Embryonic facial prominence (tissue), 1 donor: ENCODE measurements around the gene MYCN.
"Not testable (repeated sequence)": the region's sequence is repeated elsewhere in the genome, so short reads cannot be mapped to it uniquely, and the experiment has no call there.

Experiments
- DNase-seq: peaks from one replicate; pipeline ENCODE4 v3.0.0-alpha.2; 2016; ENCODE audit errors: extremely low spot score

Gene MYCN

DNA sequence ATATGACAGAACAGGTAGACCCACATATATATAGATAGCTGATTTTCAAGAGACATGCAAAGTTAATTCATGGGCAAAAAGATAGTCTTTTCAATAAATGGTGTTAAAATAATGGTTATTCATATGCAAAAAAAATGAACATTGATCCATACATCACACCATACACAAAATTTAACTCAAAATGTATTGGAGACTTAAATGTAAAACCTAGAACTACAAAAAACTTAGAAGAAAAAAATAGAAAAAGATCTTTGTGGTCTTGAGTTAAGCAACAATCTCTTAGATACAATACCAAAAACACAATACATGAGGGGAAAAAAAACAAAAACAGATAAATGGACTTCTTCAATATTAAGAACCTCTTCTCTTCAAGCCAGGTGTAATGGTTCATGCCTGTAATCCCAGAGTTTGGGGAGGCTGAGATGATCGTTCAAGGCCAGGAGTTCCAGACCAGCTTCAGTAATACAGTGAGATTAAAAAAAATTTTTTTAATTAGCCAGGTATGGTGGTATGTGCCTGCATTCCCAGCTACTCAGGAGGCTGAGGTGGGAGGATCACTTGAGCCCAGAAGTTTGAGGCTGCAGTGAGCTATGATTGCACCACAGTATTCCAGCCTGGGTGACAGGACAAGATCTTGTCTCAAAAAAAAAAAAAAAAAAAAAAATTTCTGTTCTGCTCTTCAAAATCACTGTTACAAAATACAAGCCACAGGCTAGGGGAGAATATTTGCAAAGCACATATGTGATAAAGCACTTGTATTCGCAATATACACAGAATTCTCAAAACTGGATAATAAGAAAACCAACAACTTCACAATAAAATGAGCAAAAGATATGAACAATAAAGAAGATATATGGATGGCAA lies 32.7 kb upstream of the MYCN start:
- no peak for DNase-seq

DNA sequence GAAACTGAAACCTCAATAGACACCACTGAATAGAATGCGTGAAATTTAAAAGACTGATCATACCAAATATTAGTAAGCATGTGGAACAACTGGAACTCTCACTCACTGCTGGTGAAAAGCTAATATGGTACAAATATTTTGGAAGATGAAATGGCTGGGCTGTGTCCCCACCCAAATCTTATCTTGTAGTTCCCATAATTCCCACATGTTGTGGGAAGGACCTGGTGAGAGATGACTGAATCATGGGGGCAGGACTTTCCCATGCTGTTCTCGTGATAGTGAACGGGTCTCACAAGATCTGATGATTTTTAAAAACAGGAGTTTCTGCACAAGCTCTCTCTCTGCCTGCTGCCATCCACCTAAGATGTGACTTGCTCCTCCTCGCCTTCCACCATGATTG lies 32.0 kb upstream of the MYCN start:
- DNase-seq: no peak

GRCh38 chr2:15909157-15909556 lies 31.2 kb upstream of the MYCN start:
- DNase-seq: no peak

DNA sequence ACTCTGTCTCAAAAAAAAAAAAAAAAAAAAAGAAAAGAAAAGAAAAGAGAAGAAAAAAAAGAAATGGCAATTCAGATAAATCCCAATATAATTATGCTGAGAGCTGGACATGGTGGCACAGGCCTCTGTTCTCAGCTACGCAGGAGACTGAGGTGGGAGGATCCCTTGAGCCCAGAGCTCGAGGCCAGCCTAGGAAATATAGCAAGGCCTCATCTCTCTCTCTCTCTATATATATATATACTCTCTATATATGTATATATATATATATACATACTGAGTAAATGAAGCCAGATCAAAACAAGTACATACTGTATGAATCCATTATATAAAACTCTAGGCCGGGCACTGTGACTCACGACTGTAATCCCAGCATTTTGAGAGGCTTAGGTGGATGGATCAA lies 30.6 kb upstream of the MYCN start:
- no peak for DNase-seq

- DNase-seq: not testable (repeated sequence)
Observed at GRCh38 chr2:15911270-15911669, 29.1 kb upstream of the MYCN start.

GRCh38 chr2:15911686-15912085 lies 28.7 kb upstream of the MYCN start:
- DNase-seq: no peak

DNA sequence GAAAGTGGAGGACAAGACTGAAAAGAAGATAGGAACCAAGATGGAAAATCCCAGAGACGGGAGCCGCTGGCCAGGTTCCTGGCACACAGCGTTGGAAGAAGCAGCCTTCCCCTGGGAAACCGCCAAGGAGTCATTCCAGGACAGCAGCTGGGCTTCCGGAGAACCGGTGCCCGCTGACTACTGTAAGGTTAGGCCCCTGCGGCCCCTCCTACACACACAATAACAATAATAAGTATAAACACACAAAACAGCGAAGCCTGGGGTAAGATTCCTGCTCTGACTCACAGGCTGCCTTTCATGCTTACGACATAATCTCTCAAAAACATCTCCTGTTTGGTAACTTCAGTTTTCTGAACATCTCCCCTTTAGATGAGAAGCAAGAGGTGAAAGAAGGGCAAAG lies 28.1 kb upstream of the MYCN start:
- DNase-seq: no peak

DNA sequence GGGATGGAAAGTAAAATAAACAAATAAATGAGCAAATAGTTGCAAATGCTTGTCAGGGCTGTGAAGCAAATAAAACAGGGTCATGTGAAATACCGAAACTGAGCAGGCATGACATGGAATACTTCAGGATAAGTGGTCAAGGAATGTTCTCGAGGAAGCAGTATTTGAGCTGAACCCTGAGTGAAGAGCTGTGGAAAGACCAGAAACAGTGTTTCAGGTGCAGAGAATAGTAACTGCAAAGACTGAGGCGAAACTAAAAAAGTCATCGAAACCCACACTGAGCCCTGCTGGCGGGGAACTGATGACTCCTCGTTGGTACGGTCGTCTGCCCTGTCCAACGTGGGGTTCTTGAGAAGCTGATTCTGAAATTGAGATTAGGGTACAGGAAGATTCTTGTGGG lies 27.2 kb upstream of the MYCN start:
- DNase-seq: no peak

GRCh38 chr2:15914596-15915385 lies 25.6 kb upstream of the MYCN start:
- DNase-seq: no peak

- not testable (repeated sequence) for DNase-seq
Observed at GRCh38 chr2:15915546-15915945, 24.8 kb upstream of the MYCN start.

- DNase-seq: no peak
Observed at GRCh38 chr2:15916336-15916735, 24.0 kb upstream of the MYCN start.

DNA sequence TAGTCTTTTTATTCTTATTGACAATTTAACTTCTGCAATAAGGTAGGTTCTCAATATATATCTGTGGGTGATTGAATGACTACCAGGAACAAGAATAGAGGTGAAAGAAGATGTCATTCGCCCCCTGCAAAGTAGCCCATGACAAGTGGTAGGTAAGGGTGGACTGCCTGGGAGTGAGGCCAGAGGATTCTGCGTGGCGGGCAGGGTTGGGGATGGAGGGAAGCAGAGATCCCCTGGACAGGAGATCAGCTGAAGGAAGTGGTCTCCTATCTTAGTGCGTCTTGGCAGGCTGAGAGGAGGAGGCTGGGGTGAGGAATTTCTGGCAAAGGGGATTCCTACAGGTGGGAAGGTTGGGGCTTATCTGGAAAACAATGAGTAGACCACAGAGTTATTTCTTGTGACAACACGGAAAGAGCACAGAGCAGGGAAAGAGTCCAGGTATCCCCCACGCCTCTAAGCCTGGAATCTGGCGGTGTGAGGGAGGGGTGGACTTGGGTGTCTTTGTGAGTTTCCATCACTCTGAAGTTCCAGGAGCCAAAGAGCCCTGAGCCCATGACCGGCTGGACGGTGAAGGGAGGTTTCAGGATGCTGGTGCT lies 21.5 kb upstream of the MYCN start:
- DNase-seq: no peak

GRCh38 chr2:15919716-15920434 lies 20.5 kb upstream of the MYCN start:
- no peak for DNase-seq

- no peak for DNase-seq
Observed at GRCh38 chr2:15920696-15921095, 19.7 kb upstream of the MYCN start.

DNA sequence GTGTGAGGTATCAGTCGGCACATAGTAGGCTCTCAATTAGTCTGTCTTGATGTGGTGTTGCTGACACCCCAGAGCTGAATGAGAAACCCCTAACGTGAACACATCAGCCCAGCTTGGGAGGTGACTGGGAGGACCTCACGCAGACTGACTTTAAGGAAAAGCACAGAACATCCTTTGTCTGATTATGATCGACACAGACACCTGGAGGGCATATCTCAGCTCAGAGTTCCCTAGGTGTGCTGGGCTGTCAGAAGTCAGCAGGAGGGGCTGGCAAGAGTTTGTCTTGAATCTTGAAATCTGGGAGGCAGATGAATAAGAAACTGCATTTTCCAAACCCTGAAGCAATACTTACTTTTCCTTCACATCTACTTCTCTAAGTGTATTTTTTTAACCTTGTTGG lies 16.8 kb upstream of the MYCN start:
- DNase-seq: no peak

- no peak for DNase-seq
Observed at GRCh38 chr2:15925819-15926218, 14.5 kb upstream of the MYCN start.

DNA sequence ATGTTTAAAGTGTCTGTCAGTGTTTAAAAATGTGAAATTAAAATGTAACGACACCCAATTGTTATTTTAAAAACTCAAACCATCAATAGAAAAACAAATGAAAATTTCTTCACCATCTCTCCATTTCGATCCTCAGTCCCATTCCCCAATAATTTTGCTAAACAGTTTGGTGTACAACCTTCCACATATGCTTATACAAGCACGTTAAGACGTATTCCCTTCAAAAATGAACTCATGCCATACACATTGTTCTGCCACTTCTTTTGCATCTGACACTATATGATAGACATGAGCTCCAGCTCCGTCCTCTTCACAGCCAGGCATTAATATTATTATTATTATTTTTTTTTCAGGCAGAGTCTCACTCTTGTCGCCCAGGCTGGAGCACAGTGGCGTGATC lies 14.1 kb upstream of the MYCN start:
- no peak for DNase-seq

DNA sequence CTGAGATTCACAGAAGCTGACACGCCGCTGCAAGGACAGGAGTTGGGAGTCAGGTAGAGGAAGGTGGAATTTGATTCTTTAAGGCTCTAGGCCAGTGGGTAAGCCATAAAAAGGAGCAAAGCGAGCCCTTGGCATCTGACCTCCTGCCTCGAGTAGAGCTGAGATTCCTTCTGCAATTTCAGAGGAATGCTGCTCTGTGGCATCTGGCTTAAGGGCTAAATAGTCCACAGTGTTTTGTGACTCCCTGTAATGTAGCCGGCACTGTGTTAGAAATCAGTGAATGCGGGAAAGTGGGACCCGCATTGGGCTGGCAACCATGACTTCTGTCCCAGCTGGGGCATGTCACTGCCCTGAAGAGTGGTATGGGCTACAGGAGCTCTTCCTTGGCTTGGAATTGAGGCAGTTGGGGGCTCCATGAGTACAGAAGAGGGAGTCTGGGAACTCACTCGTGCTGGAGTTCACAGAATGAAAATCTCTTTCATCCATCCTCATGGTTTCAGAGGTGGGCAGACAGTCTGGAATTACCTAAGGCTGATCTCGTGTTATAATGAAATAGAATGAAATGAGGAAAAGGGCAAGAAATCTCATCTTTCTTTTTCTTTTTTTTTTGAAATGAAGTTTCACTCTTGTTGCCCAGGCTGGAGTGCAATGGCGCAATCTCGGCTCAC lies 12.7 kb upstream of the MYCN start:
- no peak for DNase-seq

GRCh38 chr2:15929008-15929407 lies 11.3 kb upstream of the MYCN start:
- not testable (repeated sequence) for DNase-seq

GRCh38 chr2:15929861-15930260 lies 10.5 kb upstream of the MYCN start:
- no peak for DNase-seq

DNA sequence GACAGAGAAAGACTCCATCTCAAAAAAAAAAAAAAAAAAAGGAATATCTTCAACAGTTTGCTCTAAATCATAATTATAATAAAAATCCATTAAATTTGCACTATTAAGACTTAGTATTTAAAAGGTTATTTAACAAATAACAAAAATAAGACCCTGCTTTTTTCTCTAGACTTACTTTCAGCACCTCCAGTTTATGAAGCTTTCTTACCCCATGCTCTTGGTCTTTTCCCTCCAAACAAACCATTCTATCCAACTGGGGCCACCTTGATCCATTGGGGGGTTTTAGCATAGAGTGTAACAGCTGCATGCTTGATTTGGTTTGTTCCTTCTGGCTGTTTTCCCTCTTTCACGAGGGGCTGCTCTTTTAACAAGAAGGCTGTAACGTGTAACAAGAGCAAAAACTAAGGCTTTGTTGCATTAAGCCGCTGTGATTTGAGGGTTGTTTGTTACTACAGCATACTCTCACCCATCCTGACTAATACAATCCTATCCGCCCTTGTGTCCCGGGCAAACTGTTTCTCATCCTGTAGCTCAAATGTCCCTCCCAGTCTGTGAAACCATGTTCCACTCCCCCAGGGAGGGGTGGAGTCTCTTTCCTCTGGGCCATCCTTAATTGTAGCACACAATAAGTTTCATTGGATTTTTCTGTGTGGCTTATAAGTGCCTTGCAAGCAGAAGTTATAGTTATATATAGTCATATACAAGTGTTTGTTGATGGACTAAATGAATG lies 9.6 kb upstream of the MYCN start:
- no peak for DNase-seq
